Measurements from ENCODE around the gene SLMAP.
A peak's percentile ranks its signal among the peaks of the same experiment; 100 is the strongest.

Gene SLMAP

DNA sequence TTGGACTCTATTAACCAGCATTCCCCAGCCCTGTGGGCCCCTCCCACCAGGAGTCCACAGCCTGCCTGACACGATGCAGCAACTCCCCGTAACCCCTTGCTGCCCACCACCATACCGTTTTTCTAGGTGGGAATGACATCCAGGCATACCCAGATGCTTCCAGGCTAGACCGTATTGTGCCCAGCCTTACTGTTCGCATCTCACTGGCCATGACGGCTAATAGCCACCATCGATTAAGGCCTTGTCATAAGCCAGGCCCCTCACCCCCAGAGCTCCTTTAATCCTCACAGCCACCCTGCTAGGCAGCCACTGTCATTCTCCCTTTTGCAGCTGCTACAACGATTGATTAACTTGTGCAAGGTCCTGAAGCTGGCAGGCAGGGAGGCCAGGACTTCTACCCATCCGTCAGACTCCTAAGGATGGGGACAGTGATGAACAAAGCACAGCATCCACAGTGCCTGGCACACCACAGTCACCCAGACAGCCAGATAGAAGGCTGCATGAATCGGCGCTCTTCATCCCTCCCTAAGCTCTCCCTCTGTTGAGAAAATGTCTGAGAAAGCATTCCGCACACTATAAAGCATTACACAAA lies 192.1 kb downstream of the SLMAP start:
- TF ChIP-seq, protein P1, sequence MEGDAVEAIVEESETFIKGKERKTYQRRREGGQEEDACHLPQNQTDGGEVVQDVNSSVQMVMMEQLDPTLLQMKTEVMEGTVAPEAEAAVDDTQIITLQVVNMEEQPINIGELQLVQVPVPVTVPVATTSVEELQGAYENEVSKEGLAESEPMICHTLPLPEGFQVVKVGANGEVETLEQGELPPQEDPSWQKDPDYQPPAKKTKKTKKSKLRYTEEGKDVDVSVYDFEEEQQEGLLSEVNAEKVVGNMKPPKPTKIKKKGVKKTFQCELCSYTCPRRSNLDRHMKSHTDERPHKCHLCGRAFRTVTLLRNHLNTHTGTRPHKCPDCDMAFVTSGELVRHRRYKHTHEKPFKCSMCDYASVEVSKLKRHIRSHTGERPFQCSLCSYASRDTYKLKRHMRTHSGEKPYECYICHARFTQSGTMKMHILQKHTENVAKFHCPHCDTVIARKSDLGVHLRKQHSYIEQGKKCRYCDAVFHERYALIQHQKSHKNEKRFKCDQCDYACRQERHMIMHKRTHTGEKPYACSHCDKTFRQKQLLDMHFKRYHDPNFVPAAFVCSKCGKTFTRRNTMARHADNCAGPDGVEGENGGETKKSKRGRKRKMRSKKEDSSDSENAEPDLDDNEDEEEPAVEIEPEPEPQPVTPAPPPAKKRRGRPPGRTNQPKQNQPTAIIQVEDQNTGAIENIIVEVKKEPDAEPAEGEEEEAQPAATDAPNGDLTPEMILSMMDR (IDR thresholded peaks at IDR 0.05; ENCODE audit: control insufficient read depth, insufficient read depth, low read depth, low read length, missing control alignments), result no peak
- H3K4me3 ChIP-seq (ENCODE audit: control insufficient read depth, low read depth, low read length), result no peak overlapping the region
- no peak for DNase-seq (ENCODE audit: low read depth)

DNA sequence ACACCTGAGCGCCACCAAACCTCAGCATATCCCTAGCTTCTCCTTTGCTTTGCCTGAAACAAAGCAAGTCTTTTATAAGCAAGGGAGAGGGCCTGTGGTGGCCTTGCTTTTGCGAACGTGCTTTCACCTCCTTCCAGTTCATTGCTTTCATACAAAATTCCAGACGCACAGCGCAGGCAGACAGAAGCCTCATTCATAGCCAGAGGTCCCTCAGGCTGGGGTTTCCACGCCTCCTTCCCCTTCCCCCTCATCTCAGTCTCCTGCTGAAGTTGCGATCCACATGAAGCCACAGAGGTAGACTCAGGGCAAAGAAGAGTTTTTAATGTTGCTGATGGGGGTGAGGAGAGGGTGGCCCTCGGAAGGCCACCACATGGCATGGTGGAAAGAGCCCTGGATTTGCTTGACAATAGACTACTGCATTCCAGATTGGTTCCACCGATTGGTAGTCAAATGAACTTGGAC lies 192.7 kb downstream of the SLMAP start:
- no peak for DNase-seq (ENCODE audit: low read depth)
- no peak overlapping the region for H3K4me3 ChIP-seq (ENCODE audit: control insufficient read depth, low read depth, low read length)
- TF ChIP-seq, protein P1 (IDR thresholded peaks at IDR 0.05; ENCODE audit: control insufficient read depth, insufficient read depth, low read depth, low read length, missing control alignments), result no peak

DNA sequence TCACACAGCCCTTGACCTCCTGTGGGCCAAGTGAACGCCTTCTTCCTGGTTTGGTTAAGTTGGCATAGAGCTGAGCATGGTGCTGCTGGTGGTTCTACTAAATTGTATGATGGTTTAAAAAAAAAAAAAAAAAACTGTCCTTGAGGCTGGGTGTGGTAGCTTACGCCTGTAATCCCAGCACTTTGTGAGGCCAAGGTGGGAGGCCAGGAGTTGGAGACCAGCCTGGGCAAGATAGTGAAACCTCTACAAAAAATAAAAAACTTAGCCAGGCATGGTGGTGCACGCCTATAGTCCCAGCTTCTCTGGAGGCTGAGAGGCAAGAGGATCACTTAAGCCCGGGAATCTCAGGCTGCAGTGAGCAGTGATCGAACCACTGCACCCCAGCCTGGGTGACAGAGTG lies 193.2 kb downstream of the SLMAP start:
- TF ChIP-seq, protein P1 (IDR thresholded peaks at IDR 0.05; ENCODE audit: control insufficient read depth, insufficient read depth, low read depth, low read length, missing control alignments), result no peak
- no peak overlapping the region for H3K4me3 ChIP-seq (ENCODE audit: control insufficient read depth, low read depth, low read length)

DNA sequence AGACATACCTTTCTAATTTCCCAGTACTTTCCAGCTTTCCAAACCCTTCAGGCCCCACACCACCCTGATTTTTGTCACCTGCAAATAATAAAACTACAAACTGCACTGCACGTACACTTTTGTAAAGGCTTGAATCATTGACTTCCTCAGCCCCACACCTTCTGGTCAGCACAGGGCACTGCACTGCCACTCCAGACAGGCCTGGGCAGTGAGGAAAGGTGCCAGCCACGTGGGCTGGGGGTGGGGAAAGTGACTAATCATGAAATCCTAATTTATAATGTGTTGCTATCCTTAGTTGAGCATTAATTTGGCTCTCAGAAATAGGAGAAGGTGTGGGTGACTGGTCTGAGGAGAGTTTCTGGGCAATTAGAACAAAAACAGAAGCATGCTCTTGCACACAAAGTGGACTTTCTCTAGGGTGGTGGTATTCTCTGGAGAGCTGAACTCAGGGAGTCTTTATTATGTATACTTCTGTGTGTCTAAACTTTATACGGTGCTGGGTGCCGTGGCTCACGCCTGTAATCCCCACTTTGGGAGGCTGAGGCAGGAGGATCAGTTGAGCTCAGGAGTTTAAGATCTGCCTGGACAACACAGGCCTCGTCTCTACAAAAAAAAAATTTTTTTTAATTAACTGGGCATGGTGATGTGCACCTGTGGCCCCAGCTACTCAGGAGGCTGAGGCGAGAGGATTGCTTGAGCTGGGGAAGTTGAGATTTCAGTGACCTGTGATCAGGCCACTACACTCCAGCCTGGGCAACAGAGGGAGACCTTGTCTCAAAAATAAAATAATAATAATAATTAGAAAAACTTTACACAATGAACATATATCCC lies 193.9 kb downstream of the SLMAP start:
- TF ChIP-seq, protein P1 (IDR thresholded peaks at IDR 0.05; ENCODE audit: control insufficient read depth, insufficient read depth, low read depth, low read length, missing control alignments), result peak; percentile 42
- DNase-seq (ENCODE audit: low read depth), result no peak
- no peak overlapping the region for H3K4me3 ChIP-seq (ENCODE audit: control insufficient read depth, low read depth, low read length)

More for the DNA sequence above, 193.2 kb downstream of the SLMAP start:
- no peak for DNase-seq (ENCODE audit: low read depth)

DNA sequence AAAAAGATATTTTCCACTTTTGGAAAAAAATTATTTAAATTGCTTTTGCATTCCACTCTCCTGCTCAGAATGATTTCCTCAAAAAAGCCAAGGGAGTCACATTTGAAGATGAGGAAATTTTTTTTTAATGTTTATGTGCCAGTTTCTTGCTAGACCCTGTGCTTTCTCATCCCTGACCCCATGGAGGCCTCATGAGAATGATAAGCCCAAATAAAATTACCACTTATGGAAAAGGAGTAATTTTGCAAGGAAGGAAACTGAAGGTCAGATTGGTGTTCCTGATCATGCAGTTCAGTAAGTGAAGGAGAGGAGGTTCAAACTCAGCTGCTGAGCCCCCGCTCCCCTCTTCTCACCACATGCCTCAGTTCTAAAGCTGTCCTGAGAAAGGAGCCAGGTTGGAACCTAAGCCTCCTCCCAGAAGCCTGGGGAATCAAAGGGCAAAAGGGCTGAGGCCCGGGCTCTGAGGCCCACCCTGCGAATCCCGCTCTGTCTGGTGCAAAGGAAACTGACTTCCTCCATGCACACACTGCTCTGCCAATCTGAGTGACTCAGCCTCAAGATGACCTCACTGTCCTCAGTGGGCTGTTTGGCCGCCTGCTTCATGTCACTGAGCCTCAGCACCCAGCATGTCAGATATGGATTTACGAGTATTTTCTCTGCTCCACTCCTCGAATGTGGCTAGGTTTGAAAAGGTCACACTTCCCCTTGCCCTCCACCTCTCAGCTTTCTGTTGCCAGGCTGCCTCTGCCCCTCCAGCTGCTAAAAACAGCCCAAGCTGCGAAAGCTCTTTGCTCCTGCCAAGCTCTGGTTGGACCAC lies 195.2 kb downstream of the SLMAP start:
- DNase-seq (ENCODE audit: low read depth), result no peak
- H3K4me3 ChIP-seq (ENCODE audit: control insufficient read depth, low read depth, low read length), result no peak overlapping the region
- TF ChIP-seq, protein P1 (IDR thresholded peaks at IDR 0.05; ENCODE audit: control insufficient read depth, insufficient read depth, low read depth, low read length, missing control alignments), result no peak

DNA sequence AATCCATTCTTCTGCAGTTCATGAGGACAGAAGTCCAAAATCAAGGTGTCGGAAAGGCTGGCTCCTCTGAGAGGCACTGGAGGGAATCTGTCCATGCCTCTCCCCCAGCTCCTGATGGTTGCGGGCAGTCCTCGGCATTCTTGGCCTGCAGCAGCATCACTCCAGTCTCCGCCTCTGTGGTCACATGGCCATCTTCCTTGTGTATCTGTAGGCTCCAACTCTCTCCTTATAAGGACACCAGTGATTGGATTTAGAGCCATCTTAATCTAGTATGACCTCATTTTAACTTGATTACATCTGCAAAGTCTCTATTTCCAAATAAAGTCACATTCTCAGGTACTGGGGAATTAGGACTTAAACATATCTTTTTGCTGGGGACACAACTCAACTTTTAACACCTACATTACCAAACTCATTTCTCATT lies 196.1 kb downstream of the SLMAP start:
- TF ChIP-seq, protein P1 (IDR thresholded peaks at IDR 0.05; ENCODE audit: control insufficient read depth, insufficient read depth, low read depth, low read length, missing control alignments), result no peak
- no peak for DNase-seq (ENCODE audit: low read depth)

More for the DNA sequence above, 196.1 kb downstream of the SLMAP start:
- H3K4me3 ChIP-seq (ENCODE audit: control insufficient read depth, low read depth, low read length), result no peak overlapping the region

Measured in AG09309 (cell line).